ENCODE results near the gene RGS9. TPM values are rescaled to one million over a fixed set of nuclear protein-coding genes. Genes with fewer than 3 reads are reported as not detected.

Gene RGS9
- total and polyA plus RNA-seq, 8 donors = 1.2 to 13.9 (median 3.4) TPM

GRCh38 chr17:65100316-65101140 is 36.6 kb upstream of the RGS9 start:
- DNase-seq (peak; percentile 79 to 98 (median 88)), FAIRE-seq (no peak), ATAC-seq (peak; percentile 96 to 98 (median 97))
- Histone ChIP-seq H3K4me3 (peak overlapping the region; percentile 13 to 56 (median 36)), H3K4me1 (peaks cover 0 to 5% (median 4%) of the 10 kb centered on the region in 3 donors), H3K27me3 (no peaks in the 10 kb centered on the region), H3K9me3 (no peaks in the 10 kb centered on the region), H3K36me3 (no peaks in the 10 kb centered on the region), H3K27ac (peak overlapping the region; percentile 4 to 74 (median 55))
- WGBS, 2 donors = 3 to 5% methylated on average over 32 to 50 of the region's 50 CpGs
- TF ChIP-seq, protein P1, sequence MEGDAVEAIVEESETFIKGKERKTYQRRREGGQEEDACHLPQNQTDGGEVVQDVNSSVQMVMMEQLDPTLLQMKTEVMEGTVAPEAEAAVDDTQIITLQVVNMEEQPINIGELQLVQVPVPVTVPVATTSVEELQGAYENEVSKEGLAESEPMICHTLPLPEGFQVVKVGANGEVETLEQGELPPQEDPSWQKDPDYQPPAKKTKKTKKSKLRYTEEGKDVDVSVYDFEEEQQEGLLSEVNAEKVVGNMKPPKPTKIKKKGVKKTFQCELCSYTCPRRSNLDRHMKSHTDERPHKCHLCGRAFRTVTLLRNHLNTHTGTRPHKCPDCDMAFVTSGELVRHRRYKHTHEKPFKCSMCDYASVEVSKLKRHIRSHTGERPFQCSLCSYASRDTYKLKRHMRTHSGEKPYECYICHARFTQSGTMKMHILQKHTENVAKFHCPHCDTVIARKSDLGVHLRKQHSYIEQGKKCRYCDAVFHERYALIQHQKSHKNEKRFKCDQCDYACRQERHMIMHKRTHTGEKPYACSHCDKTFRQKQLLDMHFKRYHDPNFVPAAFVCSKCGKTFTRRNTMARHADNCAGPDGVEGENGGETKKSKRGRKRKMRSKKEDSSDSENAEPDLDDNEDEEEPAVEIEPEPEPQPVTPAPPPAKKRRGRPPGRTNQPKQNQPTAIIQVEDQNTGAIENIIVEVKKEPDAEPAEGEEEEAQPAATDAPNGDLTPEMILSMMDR (IDR thresholded peaks at IDR 0.05) = peak; percentile 78 to 85 (median 82)
- intact Hi-C loops (cut with DNase I) = no loop called here

- no peaks in the 10 kb centered on the region for H3K27me3 ChIP-seq
- FAIRE-seq (no peak), DNase-seq (no peak), ATAC-seq (no peak)
- no peaks in the 10 kb centered on the region for H3K9me3 ChIP-seq
- H3K36me3 ChIP-seq = no peaks in the 10 kb centered on the region
- TF ChIP-seq, protein P1 (IDR thresholded peaks at IDR 0.05) = no peak
- intact Hi-C loops (cut with DNase I) = no loop called here
- peak overlapping the region in 1 of 4 donors; percentile 56 for H3K4me3 ChIP-seq
- 55 to 64% methylated on average over 6 of the region's 6 CpGs for WGBS, 2 donors
- H3K4me1 ChIP-seq = peaks cover 0 to 7% (median 5%) of the 10 kb centered on the region in 3 donors
- no peak overlapping the region for H3K27ac ChIP-seq
These were observed 35.8 kb upstream of the RGS9 start for GRCh38 chr17:65101371-65101770.

DNA sequence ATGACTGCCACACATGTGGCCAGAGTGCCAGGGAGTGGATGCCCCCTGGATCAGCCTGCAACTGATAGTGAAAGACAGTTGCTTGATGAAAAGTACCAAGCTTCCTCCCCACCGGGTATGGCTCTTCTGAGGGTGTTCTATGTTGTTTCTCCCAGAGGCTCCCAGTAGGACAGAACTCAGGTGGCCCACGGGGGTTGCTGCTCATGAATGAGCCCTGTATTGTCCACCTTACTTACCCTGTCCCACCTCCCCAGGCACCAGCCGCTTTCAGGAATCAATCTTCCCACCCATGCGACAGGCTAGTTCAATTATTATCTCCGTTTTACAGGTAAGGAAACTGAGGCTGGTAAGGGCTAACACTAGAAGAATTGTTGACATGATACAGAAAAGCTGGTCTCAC is 34.9 kb upstream of the RGS9 start:
- H3K4me1 ChIP-seq = peaks cover 0 to 12% (median 5%) of the 10 kb centered on the region in 3 donors
- 87 to 91% methylated on average over 5 of the region's 5 CpGs for WGBS, 2 donors
- ATAC-seq = no peak
- no peaks in the 10 kb centered on the region for H3K27me3 ChIP-seq
- no peak for DNase-seq
- H3K36me3 ChIP-seq = no peaks in the 10 kb centered on the region
- TF ChIP-seq, protein P1 (IDR thresholded peaks at IDR 0.05) = no peak
- no peaks in the 10 kb centered on the region for H3K9me3 ChIP-seq
- intact Hi-C loops (cut with DNase I) = no loop called here
- no peak overlapping the region for H3K27ac ChIP-seq
- no peak overlapping the region for H3K4me3 ChIP-seq
- FAIRE-seq = no peak

DNA sequence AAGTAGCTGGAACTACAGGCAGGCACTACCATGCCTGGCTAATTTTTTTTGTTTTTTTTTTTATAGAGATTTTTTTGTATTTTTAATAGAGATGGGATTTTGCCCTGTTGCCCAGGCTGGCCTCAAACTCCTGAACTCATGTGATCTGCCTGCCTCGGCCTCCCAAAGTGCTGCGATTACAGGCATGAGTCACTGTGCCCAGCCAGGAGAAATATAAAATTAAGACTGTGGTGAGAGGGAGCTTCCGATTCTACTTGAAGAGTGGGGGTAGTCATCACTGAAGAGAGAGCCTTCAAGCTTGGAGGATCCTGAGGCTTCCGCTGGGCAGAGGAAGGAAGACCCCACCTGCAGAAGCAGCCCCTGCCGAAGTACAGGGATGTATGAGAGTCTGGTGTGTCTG is 34.4 kb upstream of the RGS9 start:
- H3K4me1 ChIP-seq = peaks cover 0 to 12% (median 5%) of the 10 kb centered on the region in 3 donors
- intact Hi-C loops (cut with DNase I) = no loop called here
- no peaks in the 10 kb centered on the region for H3K36me3 ChIP-seq
- FAIRE-seq (no peak), DNase-seq (no peak), ATAC-seq (no peak)
- TF ChIP-seq, protein P1 (IDR thresholded peaks at IDR 0.05) = no peak
- no peaks in the 10 kb centered on the region for H3K27me3 ChIP-seq
- no peak overlapping the region for H3K4me3 ChIP-seq
- 71 to 72% methylated on average over 5 of the region's 5 CpGs for WGBS, 2 donors
- no peaks in the 10 kb centered on the region for H3K9me3 ChIP-seq
- no peak overlapping the region for H3K27ac ChIP-seq

DNA sequence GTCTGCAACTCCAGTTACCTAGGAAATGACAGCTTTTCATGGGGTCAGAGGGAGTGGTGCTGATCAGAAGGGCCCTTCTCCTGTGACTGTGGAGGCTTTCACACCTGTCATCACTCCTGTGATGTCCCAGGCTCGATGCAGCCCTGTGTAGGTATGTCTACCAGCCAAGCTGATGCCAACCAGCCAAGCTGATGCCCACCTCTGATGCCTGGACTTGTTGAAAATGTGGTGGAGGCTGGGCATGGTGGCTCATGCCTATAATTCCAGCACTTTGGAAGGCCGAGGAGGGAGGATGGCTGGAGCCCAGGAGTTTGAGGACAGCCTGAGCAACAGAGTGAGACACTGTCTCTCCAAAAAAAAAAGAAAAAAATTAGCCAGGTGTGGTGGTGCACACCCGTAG is 33.7 kb upstream of the RGS9 start:
- 61 to 73% methylated on average over 3 of the region's 3 CpGs for WGBS, 2 donors
- Histone ChIP-seq H3K4me3 (no peak overlapping the region), H3K9me3 (no peaks in the 10 kb centered on the region), H3K4me1 (peaks cover 0 to 12% (median 5%) of the 10 kb centered on the region in 3 donors), H3K27me3 (no peaks in the 10 kb centered on the region), H3K27ac (no peak overlapping the region), H3K36me3 (no peaks in the 10 kb centered on the region)
- DNase-seq = no peak
- intact Hi-C loops (cut with DNase I) = no loop called here
- no peak for ATAC-seq
- FAIRE-seq = no peak
- TF ChIP-seq, protein P1 (IDR thresholded peaks at IDR 0.05) = no peak

All from pancreas (tissue), 10 donors.